Heart right ventricle (tissue), 16 donors: ENCODE measurements around the gene NEK7. TPM values are rescaled to one million over a fixed set of nuclear protein-coding genes. Genes with fewer than 3 reads are reported as not detected.

Source experiments
- ATAC-seq, 8 donors: fragments of 200-7000 bp; cut with Tn5 transposase; one replicate each; pipeline ENCODE4 v1.9.1; 2020; ENCODE audit warnings: mild to moderate bottlenecking in 8 of 8, moderate library complexity in 8 of 8, moderate number of reproducible peaks in 1 of 8
- DNase-seq, 2 donors: peaks; one replicate each; pipeline ENCODE4 v3.0.0-alpha.2; 2020
- H3K27ac ChIP-seq, 10 donors: fragments of 200-600 bp; sonication (generic) in 2 of 10; one replicate each; pipeline versions ENCODE4 v1.5.0 to v1.8.0; 2020 to 2022; ENCODE audit warnings: mild to moderate bottlenecking in 3 of 10
- H3K27me3 ChIP-seq, 7 donors: fragments of 200-600 bp; one replicate each; pipeline ENCODE4 v1.8.0; 2021 to 2022; ENCODE audit warnings: mild to moderate bottlenecking in 2 of 7
- H3K36me3 ChIP-seq, 9 donors: fragments of 200-600 bp; sonication (generic) in 1 of 9; one replicate each; pipeline versions ENCODE4 v1.5.0 to v1.8.0; 2020 to 2022; ENCODE audit warnings: mild to moderate bottlenecking in 2 of 9
- H3K4me1 ChIP-seq, 9 donors: fragments of 200-600 bp; sonication (generic) in 1 of 9; one replicate each; pipeline versions ENCODE4 v1.5.0 to v1.8.0; 2020 to 2022; ENCODE audit warnings: mild to moderate bottlenecking in 4 of 9
- H3K4me3 ChIP-seq, 10 donors: fragments of 200-600 bp; sonication (generic) in 2 of 10; one replicate each; pipeline versions ENCODE4 v1.5.0 to v1.8.0; 2020 to 2022; ENCODE audit warnings: mild to moderate bottlenecking in 7 of 10, moderate library complexity in 2 of 10
- H3K9me3 ChIP-seq, 11 donors: fragments of 200-600 bp in 10 of 11; sonication (generic) in 2 of 11; one replicate each; pipeline versions ENCODE4 v1.5.0 to v1.8.0; 2013 to 2022; ENCODE audit warnings: mild to moderate bottlenecking in 2 of 11, control low read depth in 1 of 11, moderate library complexity in 1 of 11
- CTCF ChIP-seq, 9 donors: fragments of 200-600 bp; sonication (generic) in 2 of 9; IDR thresholded peaks; one replicate each; pipeline versions ENCODE4 v1.5.0 to v1.8.0; 2021 to 2022; ENCODE audit warnings: antibody characterized with exemption in 9 of 9, mild to moderate bottlenecking in 5 of 9, moderate library complexity in 1 of 9
- WGBS, 2 donors: extraction: QIAGEN DNeasy Blood & Tissue Kit; methylation state at CpG; one replicate each; pipeline ENCODE4 v1.1.7; 2013; ENCODE audit warnings: inconsistent platforms in 1 of 2; 5-methylcytosine and 5-hydroxymethylcytosine counted together
- intact Hi-C, 10 donors: fragments of 100-400 bp; cut with DNase I; formaldehyde crosslinking; loops; one replicate each; pipeline versions ENCODE4 v1.11.1 to v1.14.2; 2022
- polyA plus RNA-seq, 2 donors: library from polyadenylated mRNA; stranded (reverse); fragments of 200-250 nt; gene quantifications; one replicate each; pipeline ENCODE4 v1.2.3, GENCODE V29; 2013
- total RNA-seq, 10 donors: library from RNA; stranded (reverse); fragmentation: NEBNext Ultra II Directional in 3 of 10; extraction: Animal tissue kit (Norgen Biotek cat#: 25700) in 3 of 10; gene quantifications; one replicate each; pipeline versions ENCODE4 v1.2.1 to v1.2.4, GENCODE V29; 2021 to 2023
- donor health status: Arrhythmogenic right ventricular cardiomyopathy.
- donor health status: ischemic (EF 13 %, LVEDD 7.1; RV severe dilation, severe dysfunction).
- donor health status: healthy with polysubstance abuse.
- donor health status: DM: no; HTN: yes; CAD: no.
- donor health status: DM: no; HTN: no; CAD: no.
- donor health status: ischemic (EF 25% LVEDD 6.9; RV normal size, moderate dysfunction).
- donor health status: ischemic (EF 25% LVEDD 5.7; RV mildly dilated, moderate dysfunction).
- donor health status: healthy.
- donor health status: DM: yes; HTN: yes; CAD: no.
- donor health status: Ischemic cardiomyopathy.
- donor health status: ischemic (EF 35%, LVEDD 5.7; RV mildly dilated, moderate dysfunction).
- donor health status: nonischemic (EF 11% LVEDD 7.7; RV severe dilation, severe dysfunction).
- donor health status: DM: yes; HTN: yes; CAD: no.
- donor health status: PGD.
- donor health status: ischemic (EF 29% LVEDD 5.4; RV normal size, mild dysfunction).
- donor health status: nonischemic (EF 23%, LVEDD 6.1; RV moderate dilation, normal function).

Gene NEK7
- total and polyA plus RNA-seq, 12 donors = 57.3 to 279 (median 207) TPM

- WGBS, 2 donors = 34 to 49% methylated on average over 2 of the region's 2 CpGs
- peak in 5 of 8 donors; percentile 29 to 78 (median 47) for ATAC-seq
- intact Hi-C loops = loop anchor here in 1 of 10 donors (5.0 kb wide), 1 partner anchor 98 kb away; no protein-coding TSS in a partner anchor
- Histone ChIP-seq H3K27ac (peak overlapping the region in 5 of 10 donors; percentile 6 to 73 (median 26)), H3K27me3 (no peaks in the 10 kb centered on the region), H3K9me3 (no peaks in the 10 kb centered on the region), H3K36me3 (no peaks in the 10 kb centered on the region), H3K4me3 (no peak overlapping the region), H3K4me1 (peaks cover 12 to 100% (median 87%) of the 10 kb centered on the region in 9 donors)
- no peak for TF ChIP-seq CTCF (IDR thresholded peaks at IDR 0.05)
- DNase-seq = no peak
Observed at GRCh38 chr1:198169672-198170071, 12.9 kb downstream of the NEK7 start.

GRCh38 chr1:198171667-198172540, 15.1 kb downstream of the NEK7 start:
- 47% methylated on average over 5 of the region's 5 CpGs for WGBS, 2 donors
- peak overlapping the region in 1 of 10 donors; percentile 13 for H3K27ac ChIP-seq
- peaks cover 12 to 100% (median 92%) of the 10 kb centered on the region in 9 donors for H3K4me1 ChIP-seq
- no peak overlapping the region for H3K4me3 ChIP-seq
- H3K36me3 ChIP-seq = no peaks in the 10 kb centered on the region
- H3K27me3 ChIP-seq = no peaks in the 10 kb centered on the region
- no peak for TF ChIP-seq CTCF (IDR thresholded peaks at IDR 0.05)
- ATAC-seq (no peak), DNase-seq (no peak)
- no peaks in the 10 kb centered on the region for H3K9me3 ChIP-seq
- intact Hi-C loops = no loop called here

- intact Hi-C loops = no loop called here
- ATAC-seq = no peak
- H3K27ac ChIP-seq = no peak overlapping the region
Observed at GRCh38 chr1:198173832-198174231, 17.0 kb downstream of the NEK7 start.

GRCh38 chr1:198174297-198174696, 17.5 kb downstream of the NEK7 start:
- Histone ChIP-seq H3K36me3 (no peaks in the 10 kb centered on the region), H3K4me3 (no peak overlapping the region), H3K4me1 (peaks cover 7 to 100% (median 91%) of the 10 kb centered on the region in 9 donors), H3K9me3 (no peaks in the 10 kb centered on the region), H3K27me3 (no peaks in the 10 kb centered on the region), H3K27ac (peak overlapping the region in 1 of 10 donors; percentile 31)
- 57 to 64% methylated on average over 5 of the region's 5 CpGs for WGBS, 2 donors
- no peak for TF ChIP-seq CTCF (IDR thresholded peaks at IDR 0.05)
- intact Hi-C loops = no loop called here
- DNase-seq (no peak), ATAC-seq (no peak)

More at GRCh38 chr1:198173832-198174231, 17.0 kb downstream of the NEK7 start:
- no peak for DNase-seq
- H3K4me1 ChIP-seq = peaks cover 7 to 100% (median 92%) of the 10 kb centered on the region in 9 donors
- no peaks in the 10 kb centered on the region for H3K27me3 ChIP-seq
- no peaks in the 10 kb centered on the region for H3K36me3 ChIP-seq
- no peak overlapping the region for H3K4me3 ChIP-seq
- TF ChIP-seq CTCF (IDR thresholded peaks at IDR 0.05) = no peak
- no peaks in the 10 kb centered on the region for H3K9me3 ChIP-seq
